Measurements from ENCODE around the gene NOTCH3.

The NOTCH3 gene

GRCh38 chr19:15161028-15161984, 39.5 kb downstream of the NOTCH3 start:
- peak; percentile 82 for TF ChIP-seq CTCF (IDR thresholded peaks at IDR 0.05)

DNA sequence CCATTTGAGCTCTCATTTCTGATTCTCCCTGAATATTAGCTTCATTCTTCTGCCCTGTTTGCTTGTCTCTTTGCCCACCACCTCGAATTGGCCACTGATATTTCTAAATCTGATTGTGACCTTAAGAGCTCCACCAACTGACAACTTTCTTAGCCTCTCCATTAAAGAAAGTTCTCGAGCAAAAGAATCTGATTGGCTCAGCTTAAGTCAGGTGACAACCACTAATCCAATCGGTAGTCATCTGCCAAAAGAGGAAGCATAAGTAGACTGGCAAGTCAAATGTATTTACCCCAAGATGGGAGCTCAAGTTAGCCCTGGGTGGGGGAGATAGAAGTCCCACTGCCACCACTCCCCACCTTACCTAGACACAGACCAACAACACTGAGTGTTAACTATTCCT, 41.5 kb downstream of the NOTCH3 start:
- no peak for TF ChIP-seq CTCF (IDR thresholded peaks at IDR 0.05)

DNA sequence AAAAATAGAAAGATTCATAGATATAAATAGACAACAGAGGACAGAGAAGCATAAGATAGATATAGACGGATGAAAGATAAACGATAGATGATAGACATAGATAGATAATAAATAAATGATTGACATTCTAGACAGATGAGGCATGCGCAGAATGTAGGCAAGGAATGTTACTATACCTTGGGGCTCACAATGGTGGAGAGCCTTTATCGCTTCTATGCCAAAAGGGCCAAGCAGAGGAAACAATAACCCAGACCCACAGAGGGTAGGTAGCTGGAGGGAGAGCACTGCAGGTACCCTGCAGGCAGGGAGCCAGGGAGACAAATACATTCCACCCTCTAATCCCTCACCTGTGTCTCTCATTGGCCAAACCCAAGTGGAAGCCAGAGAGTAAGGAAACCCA, 44.4 kb downstream of the NOTCH3 start:
- TF ChIP-seq CTCF (IDR thresholded peaks at IDR 0.05): no peak

DNA sequence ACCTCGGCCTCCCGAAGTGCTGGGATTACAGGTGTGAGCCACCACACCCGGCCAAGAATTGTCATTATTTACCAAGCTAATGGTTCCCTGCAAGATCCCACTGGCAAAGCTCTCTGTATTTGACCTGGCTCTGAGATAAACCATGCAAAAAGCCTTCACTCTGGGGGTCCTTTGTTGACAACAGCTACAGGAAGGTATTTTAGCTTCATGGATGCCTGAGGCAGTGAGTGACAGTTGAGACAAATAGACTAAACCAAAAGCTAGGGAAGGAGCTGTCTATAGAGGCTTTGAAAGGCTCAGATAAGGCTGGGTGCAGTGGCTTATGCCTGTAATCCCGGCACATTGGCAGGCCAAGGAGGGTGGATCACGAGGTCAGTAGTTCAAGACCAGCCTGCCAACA, 45.5 kb downstream of the NOTCH3 start:
- TF ChIP-seq CTCF (IDR thresholded peaks at IDR 0.05): no peak

- peak; percentile 69 for TF ChIP-seq CTCF (IDR thresholded peaks at IDR 0.05)
Observed at GRCh38 chr19:15154002-15154612, 46.7 kb downstream of the NOTCH3 start.

- TF ChIP-seq CTCF (IDR thresholded peaks at IDR 0.05): no peak
Observed at GRCh38 chr19:15149737-15150136, 51.1 kb downstream of the NOTCH3 start.

DNA sequence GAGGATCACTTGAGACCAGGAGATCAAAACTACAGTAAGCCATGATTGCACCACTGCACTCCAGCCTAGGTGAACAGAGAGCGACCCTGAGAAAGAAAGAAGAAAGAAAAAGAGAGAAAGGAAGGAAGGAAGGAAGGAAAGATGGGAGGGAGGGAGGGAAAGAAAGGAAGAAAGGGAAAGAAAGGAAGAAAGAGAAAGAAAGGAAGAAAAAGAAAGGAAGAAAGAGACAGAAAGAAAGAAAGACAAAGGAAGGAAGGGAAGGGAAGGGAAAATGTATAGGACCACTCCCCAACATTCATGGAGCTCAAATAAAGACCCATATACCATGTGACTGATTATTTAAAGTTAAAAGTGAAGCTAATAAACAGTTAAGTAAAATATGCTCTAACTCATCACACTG, 53.7 kb downstream of the NOTCH3 start:
- TF ChIP-seq CTCF (IDR thresholded peaks at IDR 0.05): no peak

All from LNCAP (cell line).